Measurements from ENCODE around the gene KLRC1.
"Not testable (repeated sequence)": the region's sequence is repeated elsewhere in the genome, so short reads cannot be mapped to it uniquely, and the experiment has no call there.

Gene KLRC1

GRCh38 chr12:10420334-10420733, 32.8 kb downstream of the KLRC1 start, which contains the start of gene KLRC3:
Gene KLRC3 (minus strand): TSS chr12:10420595. CDS start chr12:10420550, 45 bp downstream.
- not testable (repeated sequence) for DNase-seq (ENCODE audit: low spot score)

GRCh38 chr12:10409392-10409791, 43.8 kb downstream of the KLRC1 start, which contains the start of gene KLRC4:
Gene KLRC4 (minus strand): TSS chr12:10409757. CDS start chr12:10409575, 182 bp downstream.
- DNase-seq (ENCODE audit: low spot score): no peak

- DNase-seq (ENCODE audit: low spot score): no peak
Measured at GRCh38 chr12:10408842-10409241, 44.3 kb downstream of the KLRC1 start.

GRCh38 chr12:10406725-10407124, 46.5 kb downstream of the KLRC1 start:
- DNase-seq (ENCODE audit: low spot score): no peak

GRCh38 chr12:10405294-10405693, 47.9 kb downstream of the KLRC1 start:
- DNase-seq (ENCODE audit: low spot score): no peak

GRCh38 chr12:10404798-10405197, 48.4 kb downstream of the KLRC1 start:
- DNase-seq (ENCODE audit: low spot score): no peak

DNA sequence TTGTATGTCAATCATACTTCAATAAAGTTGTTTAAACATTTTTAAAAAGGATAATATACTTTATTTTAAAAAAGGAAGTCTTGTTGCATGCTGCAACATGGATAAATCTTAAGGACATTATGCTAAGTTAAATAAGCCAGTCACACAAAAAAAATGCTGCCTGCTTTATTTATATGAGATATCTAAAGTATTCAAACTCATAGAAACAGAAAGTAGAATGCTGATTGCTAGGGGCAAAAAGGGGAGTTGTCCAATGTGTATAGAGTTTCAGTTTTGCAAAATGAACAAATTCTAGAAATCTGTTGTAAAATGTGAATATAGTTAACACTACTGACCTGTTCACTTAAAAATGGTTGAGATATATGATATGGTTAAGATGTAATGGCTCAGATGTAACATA, 52.3 kb downstream of the KLRC1 start:
- no peak for DNase-seq (ENCODE audit: low spot score)

- DNase-seq (ENCODE audit: low spot score): no peak
Measured at GRCh38 chr12:10398168-10398567, 55.0 kb downstream of the KLRC1 start.

DNA sequence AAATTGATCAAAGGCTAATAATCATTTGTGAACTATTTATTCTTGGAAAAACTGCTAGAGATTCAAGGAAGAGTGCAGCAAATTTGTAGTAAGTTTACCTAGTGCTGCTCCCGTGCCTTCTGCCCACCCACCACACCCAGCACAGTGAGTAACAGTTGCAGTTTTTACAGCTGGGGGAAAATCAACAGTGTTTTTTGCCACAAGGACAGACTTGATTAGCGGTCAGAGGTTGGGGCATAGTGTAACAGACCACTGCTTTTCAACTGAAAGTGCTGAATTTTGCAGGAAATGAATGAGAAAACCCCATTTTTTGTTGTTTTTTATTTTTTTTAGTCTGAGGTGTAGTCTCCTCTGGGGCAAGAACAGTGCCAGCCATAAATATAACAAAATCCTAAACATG, 55.9 kb downstream of the KLRC1 start:
- no peak for DNase-seq (ENCODE audit: low spot score)

DNA sequence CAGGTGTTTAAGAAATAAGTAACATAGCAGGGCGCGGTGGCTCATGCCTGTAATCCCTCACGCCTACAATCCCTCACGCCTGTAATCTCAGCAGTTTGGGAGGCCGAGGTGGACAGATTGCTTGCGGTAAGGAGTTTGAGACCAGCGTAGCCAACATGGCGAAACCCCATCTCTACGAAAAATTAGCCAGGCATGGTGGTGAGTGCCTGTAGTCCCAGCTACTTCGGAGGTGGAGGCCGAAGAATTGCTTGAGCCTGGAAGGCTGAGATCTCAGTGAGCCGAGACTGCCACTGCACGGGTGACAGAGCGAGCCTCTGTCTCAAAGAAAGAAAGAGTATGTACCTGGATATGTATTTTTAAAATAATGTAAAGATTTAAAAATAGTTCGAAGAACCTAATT, 57.0 kb downstream of the KLRC1 start:
- DNase-seq (ENCODE audit: low spot score): not testable (repeated sequence)
